ENCODE data around the gene RGS10. TPM values are rescaled to one million over a fixed set of nuclear protein-coding genes. Genes with fewer than 3 reads are reported as not detected.

Gene RGS10
- total RNA-seq, 4 donors from 2014 or later = 18.6 to 32.6 (median 28.4) TPM

DNA sequence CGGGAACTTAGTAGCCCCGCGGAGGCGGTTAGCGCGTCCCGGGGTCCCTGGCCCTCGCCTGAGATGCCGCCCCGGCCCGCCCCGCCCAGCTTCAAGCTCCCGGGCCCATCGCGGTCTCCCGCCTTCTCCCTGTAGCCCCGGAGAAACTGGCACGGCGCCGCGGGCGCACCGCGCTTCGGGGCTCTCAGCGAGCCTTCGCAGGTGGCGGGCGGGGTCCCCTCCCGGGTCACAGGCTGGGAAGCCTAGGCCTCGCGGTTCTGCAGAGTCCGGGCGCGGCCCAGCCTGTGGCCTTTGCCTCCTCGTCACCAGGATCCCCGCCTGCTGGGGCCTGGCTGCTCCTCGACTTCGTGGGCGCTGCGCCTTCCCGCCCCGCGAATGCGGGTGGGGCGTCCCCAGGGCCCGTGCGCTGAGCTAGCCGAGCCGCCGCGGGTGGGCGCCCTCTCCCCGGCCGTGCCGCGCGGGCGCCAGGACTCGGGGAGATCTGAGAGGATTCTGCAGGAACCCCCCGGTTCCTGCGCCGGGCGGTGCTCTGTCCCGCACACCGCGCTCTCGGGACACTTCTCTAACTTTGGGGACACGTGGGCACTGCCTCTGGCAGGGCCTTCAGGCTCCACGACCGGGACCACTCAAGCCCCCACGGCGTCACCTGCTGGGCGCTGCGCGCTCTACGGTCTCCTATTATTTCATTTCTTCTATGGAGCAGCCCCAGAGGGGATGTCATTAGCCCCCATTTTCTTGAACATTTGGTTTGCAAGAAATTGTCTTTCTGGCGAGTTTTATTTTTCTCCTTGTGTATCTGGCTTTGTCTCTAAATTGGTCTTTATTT is 682 bp upstream of the RGS10 start:
- WGBS, 2 donors = 0 to 6% methylated on average over 10 to 44 of the region's 78 CpGs
- Histone ChIP-seq H3K4me3 (peak overlapping the region; percentile 50 to 89 (median 76)), H3K27ac (peak overlapping the region; percentile 59 to 86 (median 82)), H3K27me3 (no peaks in the 10 kb centered on the region), H3K9me3 (no peaks in the 10 kb centered on the region), H3K36me3 (no peaks in the 10 kb centered on the region), H3K4me1 (peaks cover 0 to 42% (median 19%) of the 10 kb centered on the region in 4 donors)
- TF ChIP-seq, protein P1, sequence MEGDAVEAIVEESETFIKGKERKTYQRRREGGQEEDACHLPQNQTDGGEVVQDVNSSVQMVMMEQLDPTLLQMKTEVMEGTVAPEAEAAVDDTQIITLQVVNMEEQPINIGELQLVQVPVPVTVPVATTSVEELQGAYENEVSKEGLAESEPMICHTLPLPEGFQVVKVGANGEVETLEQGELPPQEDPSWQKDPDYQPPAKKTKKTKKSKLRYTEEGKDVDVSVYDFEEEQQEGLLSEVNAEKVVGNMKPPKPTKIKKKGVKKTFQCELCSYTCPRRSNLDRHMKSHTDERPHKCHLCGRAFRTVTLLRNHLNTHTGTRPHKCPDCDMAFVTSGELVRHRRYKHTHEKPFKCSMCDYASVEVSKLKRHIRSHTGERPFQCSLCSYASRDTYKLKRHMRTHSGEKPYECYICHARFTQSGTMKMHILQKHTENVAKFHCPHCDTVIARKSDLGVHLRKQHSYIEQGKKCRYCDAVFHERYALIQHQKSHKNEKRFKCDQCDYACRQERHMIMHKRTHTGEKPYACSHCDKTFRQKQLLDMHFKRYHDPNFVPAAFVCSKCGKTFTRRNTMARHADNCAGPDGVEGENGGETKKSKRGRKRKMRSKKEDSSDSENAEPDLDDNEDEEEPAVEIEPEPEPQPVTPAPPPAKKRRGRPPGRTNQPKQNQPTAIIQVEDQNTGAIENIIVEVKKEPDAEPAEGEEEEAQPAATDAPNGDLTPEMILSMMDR (IDR thresholded peaks at IDR 0.05) = peak; percentile 38 to 66 (median 41)
- TF ChIP-seq POLR2A (IDR thresholded peaks at IDR 0.05) (no peak), EP300 (IDR thresholded peaks at IDR 0.05) (no peak)
- DNase-seq (ENCODE audit: low spot score in 2 of 2) = peak; percentile 19 to 50

GRCh38 chr10:119541459-119542356 is 811 bp downstream of the RGS10 start:
- Histone ChIP-seq H3K9me3 (no peaks in the 10 kb centered on the region), H3K4me1 (peaks cover 0 to 46% (median 20%) of the 10 kb centered on the region in 4 donors), H3K27ac (peak overlapping the region; percentile 59 to 86 (median 82)), H3K4me3 (peak overlapping the region; percentile 50 to 89 (median 76)), H3K27me3 (no peaks in the 10 kb centered on the region), H3K36me3 (no peaks in the 10 kb centered on the region)
- DNase-seq (ENCODE audit: low spot score in 2 of 2) = no peak
- TF ChIP-seq EP300 (IDR thresholded peaks at IDR 0.05) (no peak), POLR2A (IDR thresholded peaks at IDR 0.05) (no peak)
- TF ChIP-seq, protein P1 (IDR thresholded peaks at IDR 0.05) = no peak
- 27 to 49% methylated on average over 30 to 54 of the region's 57 CpGs for WGBS, 2 donors

DNA sequence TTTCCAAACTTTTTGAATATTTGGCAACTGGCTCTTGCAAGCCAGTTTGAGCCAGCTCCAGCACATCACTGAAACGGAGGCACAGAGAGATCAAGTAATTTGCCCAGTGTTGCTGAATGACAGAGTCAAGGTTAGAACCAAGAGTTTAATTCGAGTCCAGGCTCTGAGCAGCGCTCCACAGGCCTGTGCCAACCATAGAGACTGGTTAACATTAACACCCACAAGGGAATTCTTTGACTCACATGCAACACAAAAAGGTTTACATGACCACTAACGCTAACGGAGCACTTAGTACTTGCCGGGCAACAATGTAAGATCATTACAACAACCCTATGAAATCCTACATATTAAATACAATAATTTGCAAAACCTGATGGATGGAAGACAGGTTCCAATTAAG is 1.5 kb downstream of the RGS10 start:
- no peaks in the 10 kb centered on the region for H3K9me3 ChIP-seq
- H3K4me1 ChIP-seq = peaks cover 0 to 51% (median 20%) of the 10 kb centered on the region in 4 donors
- no peaks in the 10 kb centered on the region for H3K27me3 ChIP-seq
- no peaks in the 10 kb centered on the region for H3K36me3 ChIP-seq
- peak overlapping the region in 2 of 4 donors; percentile 10 to 86 for H3K27ac ChIP-seq
- peak overlapping the region in 2 of 4 donors; percentile 83 to 89 for H3K4me3 ChIP-seq
- WGBS, 2 donors = 44 to 48% methylated on average over 6 of the region's 6 CpGs
- no peak for DNase-seq (ENCODE audit: low spot score in 2 of 2)
- TF ChIP-seq, protein P1 (IDR thresholded peaks at IDR 0.05) = no peak
- TF ChIP-seq EP300 (IDR thresholded peaks at IDR 0.05) = no peak
- no peak for TF ChIP-seq POLR2A (IDR thresholded peaks at IDR 0.05)

DNA sequence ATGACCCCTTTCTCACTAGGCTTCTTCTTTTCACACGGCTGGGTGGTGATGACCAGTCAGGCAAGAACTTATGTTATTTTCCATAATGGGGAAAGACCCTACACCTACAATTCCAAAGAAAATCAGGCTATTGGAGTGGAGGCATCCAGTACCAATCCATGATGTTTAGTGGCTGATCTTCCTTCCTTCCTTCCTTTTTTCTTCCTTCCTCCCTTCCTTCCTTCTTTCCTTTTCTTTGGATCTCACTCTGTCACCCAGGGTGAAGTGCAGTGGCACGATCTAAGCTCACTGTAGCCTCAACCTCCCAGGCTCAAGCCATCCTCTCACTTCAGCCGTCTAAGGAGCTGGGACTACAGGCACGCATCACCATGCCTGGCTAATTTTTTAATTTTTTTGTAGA is 2.5 kb downstream of the RGS10 start:
- 89 to 91% methylated on average over 4 of the region's 4 CpGs for WGBS, 2 donors
- no peak for TF ChIP-seq POLR2A (IDR thresholded peaks at IDR 0.05)
- TF ChIP-seq, protein P1 (IDR thresholded peaks at IDR 0.05) = no peak
- no peak for TF ChIP-seq EP300 (IDR thresholded peaks at IDR 0.05)

More for the DNA sequence above, 2.5 kb downstream of the RGS10 start:
- Histone ChIP-seq H3K36me3 (no peaks in the 10 kb centered on the region), H3K4me1 (peaks cover 0 to 51% (median 20%) of the 10 kb centered on the region in 4 donors), H3K27me3 (no peaks in the 10 kb centered on the region), H3K4me3 (no peak overlapping the region), H3K9me3 (no peaks in the 10 kb centered on the region), H3K27ac (no peak overlapping the region)
- DNase-seq (ENCODE audit: low spot score in 2 of 2) = no peak

All from tibial nerve (tissue), 4 donors.